Measurements from ENCODE around the gene CALN1. TPM values are rescaled to one million over a fixed set of nuclear protein-coding genes. Genes with fewer than 3 reads are reported as not detected.

Gene CALN1
- total RNA-seq, 6 experiments from 2014 or later: 0.06 to 0.98 (median 0.34) TPM

DNA sequence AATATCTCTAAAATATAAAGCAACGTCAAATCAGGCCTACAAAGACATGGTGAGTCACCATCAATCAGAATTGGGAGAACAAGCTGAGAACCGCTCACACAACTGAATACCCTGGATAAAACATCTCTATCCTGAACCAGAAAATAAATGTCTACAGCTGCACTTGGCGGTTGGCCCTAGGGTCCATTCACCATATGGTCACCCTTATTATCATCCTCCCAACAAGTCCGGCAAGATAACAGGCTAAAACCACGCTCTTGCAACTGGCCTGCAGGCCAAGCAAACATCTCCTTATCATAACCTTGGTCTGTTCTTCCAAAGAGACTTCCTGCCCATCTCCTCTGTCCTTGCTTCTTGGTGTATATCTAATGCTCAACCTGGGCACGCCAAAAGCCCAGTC lies 310.7 kb downstream of the CALN1 start:
- ATAC-seq (no peak), DNase-seq (no peak)
- H3K36me3 ChIP-seq: no peaks in the 10 kb centered on the region
- 52% methylated on average over 6 of the region's 6 CpGs for WGBS (ENCODE audit: insufficient coverage, low coverage, low lambda C conversion rate, missing lambda C conversion rate)
- H3K4me3 ChIP-seq: no peak overlapping the region
- no peaks in the 10 kb centered on the region for H3K4me1 ChIP-seq
- H3K9me3 ChIP-seq: no peaks in the 10 kb centered on the region
- intact Hi-C loops (cut with DNase I): no loop called here
- TF ChIP-seq, protein P1, sequence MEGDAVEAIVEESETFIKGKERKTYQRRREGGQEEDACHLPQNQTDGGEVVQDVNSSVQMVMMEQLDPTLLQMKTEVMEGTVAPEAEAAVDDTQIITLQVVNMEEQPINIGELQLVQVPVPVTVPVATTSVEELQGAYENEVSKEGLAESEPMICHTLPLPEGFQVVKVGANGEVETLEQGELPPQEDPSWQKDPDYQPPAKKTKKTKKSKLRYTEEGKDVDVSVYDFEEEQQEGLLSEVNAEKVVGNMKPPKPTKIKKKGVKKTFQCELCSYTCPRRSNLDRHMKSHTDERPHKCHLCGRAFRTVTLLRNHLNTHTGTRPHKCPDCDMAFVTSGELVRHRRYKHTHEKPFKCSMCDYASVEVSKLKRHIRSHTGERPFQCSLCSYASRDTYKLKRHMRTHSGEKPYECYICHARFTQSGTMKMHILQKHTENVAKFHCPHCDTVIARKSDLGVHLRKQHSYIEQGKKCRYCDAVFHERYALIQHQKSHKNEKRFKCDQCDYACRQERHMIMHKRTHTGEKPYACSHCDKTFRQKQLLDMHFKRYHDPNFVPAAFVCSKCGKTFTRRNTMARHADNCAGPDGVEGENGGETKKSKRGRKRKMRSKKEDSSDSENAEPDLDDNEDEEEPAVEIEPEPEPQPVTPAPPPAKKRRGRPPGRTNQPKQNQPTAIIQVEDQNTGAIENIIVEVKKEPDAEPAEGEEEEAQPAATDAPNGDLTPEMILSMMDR (IDR thresholded peaks at IDR 0.05): no peak
- H3K27me3 ChIP-seq: no peaks in the 10 kb centered on the region
- no peak overlapping the region for H3K27ac ChIP-seq

DNA sequence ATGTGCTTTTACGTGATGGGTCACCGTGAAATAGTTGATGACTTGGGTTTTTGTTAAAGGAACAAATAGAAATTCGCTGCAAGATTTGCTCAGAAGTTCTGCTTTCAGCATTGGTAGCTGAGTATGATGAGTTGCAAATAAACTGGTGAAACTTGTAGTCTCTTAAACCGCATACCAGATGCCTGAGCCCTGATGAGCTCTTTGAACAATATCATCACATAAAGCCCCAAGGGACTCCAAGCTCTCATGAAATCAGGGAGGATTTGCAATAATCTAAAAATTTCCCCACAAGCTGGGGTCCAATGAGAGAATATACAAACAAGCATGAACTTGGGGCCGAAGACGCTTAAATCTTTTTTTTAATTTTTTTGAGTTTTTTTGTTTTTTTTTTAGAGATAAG lies 312.4 kb downstream of the CALN1 start:
- no peaks in the 10 kb centered on the region for H3K4me1 ChIP-seq
- TF ChIP-seq, protein P1 (IDR thresholded peaks at IDR 0.05): no peak
- TF ChIP-seq POLR2A (IDR thresholded peaks at IDR 0.05): no peak
- ATAC-seq (no peak), DNase-seq (no peak)
- H3K9me3 ChIP-seq: no peaks in the 10 kb centered on the region
- no peaks in the 10 kb centered on the region for H3K36me3 ChIP-seq
- no peak overlapping the region for H3K27ac ChIP-seq
- intact Hi-C loops (cut with DNase I): no loop called here
- no peak overlapping the region for H3K4me3 ChIP-seq
- 66% methylated on average over 6 of the region's 6 CpGs for WGBS (ENCODE audit: insufficient coverage, low coverage, low lambda C conversion rate, missing lambda C conversion rate)
- no peaks in the 10 kb centered on the region for H3K27me3 ChIP-seq

DNA sequence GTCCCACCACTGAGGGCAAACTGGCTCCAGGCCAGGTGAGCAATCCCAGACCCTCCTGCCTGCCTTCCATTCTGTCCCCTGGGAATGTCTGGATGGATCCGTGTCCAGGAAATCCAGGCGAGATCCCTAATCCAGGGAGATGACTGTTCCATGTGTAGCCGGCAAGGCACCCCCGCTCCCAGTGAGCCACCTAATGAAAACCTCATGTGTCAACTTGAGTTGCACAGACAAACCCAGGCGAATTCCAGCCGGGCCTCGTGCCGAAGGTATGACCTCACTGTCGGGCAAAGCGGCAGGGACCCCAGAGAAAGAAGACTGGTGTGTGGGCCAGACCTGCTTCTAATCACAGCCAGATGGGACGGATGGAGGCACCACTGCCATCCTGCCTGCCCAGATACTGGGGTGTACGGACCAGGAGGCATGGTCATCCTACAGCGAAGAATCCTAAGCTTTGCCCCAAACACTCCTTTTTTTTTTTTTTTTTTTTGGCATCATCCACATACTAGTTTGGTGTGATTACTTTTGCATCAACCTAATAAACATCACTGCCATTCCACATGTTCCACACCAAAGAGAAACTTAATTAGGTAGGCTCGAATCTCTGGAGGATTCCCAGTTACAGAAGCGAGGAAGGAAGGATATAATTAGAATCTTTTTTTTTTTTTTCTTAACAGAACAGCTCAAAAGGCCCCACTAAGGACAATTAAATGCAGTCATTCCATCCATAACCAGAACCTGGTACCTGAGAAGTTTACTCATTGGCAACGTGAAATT lies 313.1 kb downstream of the CALN1 start:
- ATAC-seq: no peak
- no peak for DNase-seq
- Histone ChIP-seq H3K4me3 (no peak overlapping the region), H3K27ac (no peak overlapping the region), H3K4me1 (no peaks in the 10 kb centered on the region), H3K27me3 (no peaks in the 10 kb centered on the region), H3K9me3 (no peaks in the 10 kb centered on the region), H3K36me3 (no peaks in the 10 kb centered on the region)
- TF ChIP-seq POLR2A (IDR thresholded peaks at IDR 0.05): no peak
- TF ChIP-seq, protein P1 (IDR thresholded peaks at IDR 0.05): no peak
- WGBS (ENCODE audit: insufficient coverage, low coverage, low lambda C conversion rate, missing lambda C conversion rate): 44% methylated on average over 3 of the region's 16 CpGs
- intact Hi-C loops (cut with DNase I): no loop called here

DNA sequence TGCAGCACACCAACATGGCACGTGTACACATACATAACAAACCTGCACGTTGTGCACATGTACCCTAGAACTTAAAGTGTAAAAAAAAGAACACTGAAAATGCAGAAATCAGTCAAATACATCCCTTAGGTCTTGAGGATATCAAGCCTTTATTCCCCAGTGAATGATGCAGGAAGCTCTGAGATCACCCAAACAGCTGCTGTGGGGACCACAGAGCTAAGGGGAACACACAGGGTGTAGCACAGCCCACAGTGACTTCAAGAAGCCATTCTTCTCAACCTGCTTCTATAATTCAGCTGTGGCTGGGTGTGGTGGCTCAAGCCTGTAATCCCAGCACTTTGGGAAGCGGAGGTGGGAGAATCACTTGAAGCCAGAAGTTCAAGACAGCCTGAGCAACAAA lies 314.9 kb downstream of the CALN1 start:
- TF ChIP-seq, protein P1 (IDR thresholded peaks at IDR 0.05): no peak
- TF ChIP-seq POLR2A (IDR thresholded peaks at IDR 0.05): no peak
- ATAC-seq: no peak
- no peaks in the 10 kb centered on the region for H3K27me3 ChIP-seq
- 46% methylated on average over 3 of the region's 3 CpGs for WGBS (ENCODE audit: insufficient coverage, low coverage, low lambda C conversion rate, missing lambda C conversion rate)
- intact Hi-C loops (cut with DNase I): no loop called here
- no peak for DNase-seq
- no peaks in the 10 kb centered on the region for H3K36me3 ChIP-seq
- H3K4me3 ChIP-seq: no peak overlapping the region
- no peak overlapping the region for H3K27ac ChIP-seq
- H3K9me3 ChIP-seq: no peaks in the 10 kb centered on the region
- no peaks in the 10 kb centered on the region for H3K4me1 ChIP-seq
